Measurements from ENCODE around the gene SMIM1.
"Not testable (repeated sequence)": the region's sequence is repeated elsewhere in the genome, so short reads cannot be mapped to it uniquely, and the experiment has no call there.

SMIM1 gene

GRCh38 chr1:3748316-3748900 is 24.1 kb upstream of the SMIM1 start:
- H3K4me1 ChIP-seq (ENCODE audit: control insufficient read depth, insufficient read depth, low read length) = peaks cover 11% of the 10 kb centered on the region
- H3K27me3 ChIP-seq (ENCODE audit: control insufficient read depth, insufficient read depth, low read length); H3K9me3 ChIP-seq (ENCODE audit: control insufficient read depth, low read length); H3K36me3 ChIP-seq (ENCODE audit: control insufficient read depth, insufficient read depth, low read length); H3K9ac ChIP-seq (ENCODE audit: low read length); H3K4me3 ChIP-seq (ENCODE audit: low read length): not testable (repeated sequence)

- H3K4me3 ChIP-seq (ENCODE audit: low read length) = no peak overlapping the region
These were observed 23.0 kb upstream of the SMIM1 start for GRCh38 chr1:3749512-3749911.

DNA sequence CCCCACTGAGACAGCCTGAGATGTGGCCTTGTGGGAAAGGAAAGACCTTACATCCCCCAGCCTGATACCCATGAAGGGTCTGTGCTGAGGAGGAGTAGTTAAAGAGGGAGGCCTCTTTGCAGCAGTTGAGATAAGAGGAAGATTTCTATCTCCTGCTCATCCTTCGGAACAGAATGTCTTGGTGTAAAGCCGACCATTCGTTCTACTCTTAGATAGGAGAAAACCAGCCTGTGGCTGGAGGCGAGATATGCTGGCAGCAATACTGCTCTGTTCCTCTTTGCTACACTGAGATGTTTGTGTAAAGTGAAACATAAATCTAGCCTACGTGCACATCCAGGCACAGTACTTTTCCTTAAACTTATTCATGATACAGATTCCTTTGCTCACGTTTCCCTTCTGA is 21.8 kb upstream of the SMIM1 start:
- no peaks in the 10 kb centered on the region for H3K27me3 ChIP-seq (ENCODE audit: control insufficient read depth, insufficient read depth, low read length)
- no peaks in the 10 kb centered on the region for H3K9me3 ChIP-seq (ENCODE audit: control insufficient read depth, low read length)
- no peak overlapping the region for H3K4me3 ChIP-seq (ENCODE audit: low read length)
- H3K4me1 ChIP-seq (ENCODE audit: control insufficient read depth, insufficient read depth, low read length) = peaks cover 11% of the 10 kb centered on the region
- H3K36me3 ChIP-seq (ENCODE audit: control insufficient read depth, insufficient read depth, low read length) = no peaks in the 10 kb centered on the region
- no peak overlapping the region for H3K9ac ChIP-seq (ENCODE audit: low read length)

More at GRCh38 chr1:3749512-3749911, 23.0 kb upstream of the SMIM1 start:
- Histone ChIP-seq H3K36me3 (ENCODE audit: control insufficient read depth, insufficient read depth, low read length) (no peaks in the 10 kb centered on the region), H3K27me3 (ENCODE audit: control insufficient read depth, insufficient read depth, low read length) (no peaks in the 10 kb centered on the region), H3K9me3 (ENCODE audit: control insufficient read depth, low read length) (no peaks in the 10 kb centered on the region), H3K4me1 (ENCODE audit: control insufficient read depth, insufficient read depth, low read length) (peaks cover 11% of the 10 kb centered on the region), H3K9ac (ENCODE audit: low read length) (no peak overlapping the region)

DNA sequence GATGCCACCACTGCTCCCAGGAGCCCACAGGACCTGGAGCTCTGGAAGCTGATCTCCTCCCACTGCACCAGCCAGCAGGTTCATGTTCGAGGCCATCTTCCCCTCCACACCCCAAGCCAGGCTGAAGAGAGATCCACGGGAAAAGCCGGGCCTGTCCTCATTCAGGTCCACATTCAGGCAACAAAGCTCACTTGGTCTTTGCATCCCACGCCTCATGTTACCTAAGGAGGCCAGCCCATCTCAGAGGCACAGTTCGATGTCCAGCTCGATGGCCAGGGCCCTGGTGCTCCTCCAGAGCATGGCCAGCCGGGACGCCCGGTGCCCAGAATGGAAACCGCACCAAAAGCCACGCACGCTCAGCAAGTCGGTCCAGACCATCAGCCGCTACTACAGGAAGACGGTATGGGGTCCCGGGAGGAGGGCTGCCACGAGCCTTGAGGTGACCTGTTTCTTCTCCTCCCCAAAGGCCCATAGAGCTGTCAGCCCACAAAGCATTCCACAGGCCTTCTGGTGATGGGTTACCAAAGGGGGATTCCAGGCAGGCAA is 20.1 kb upstream of the SMIM1 start, which contains the start of gene CCDC27:
Gene CCDC27, plus strand, starts transcription at position 51 of the 546 bp plus-strand sequence. Its CDS starts 32 bp downstream, at position 83.
- no peaks in the 10 kb centered on the region for H3K9me3 ChIP-seq (ENCODE audit: control insufficient read depth, low read length)
- no peak within 1 kb of the TSS for H3K9ac ChIP-seq (ENCODE audit: low read length)
- H3K36me3 ChIP-seq (ENCODE audit: control insufficient read depth, insufficient read depth, low read length) = no peaks in the 10 kb centered on the region
- H3K27me3 ChIP-seq (ENCODE audit: control insufficient read depth, insufficient read depth, low read length) = no peaks in the 10 kb centered on the region
- peaks cover 6% of the 10 kb centered on the region for H3K4me1 ChIP-seq (ENCODE audit: control insufficient read depth, insufficient read depth, low read length)
- H3K4me3 ChIP-seq (ENCODE audit: low read length) = no peak within 1 kb of the TSS

DNA sequence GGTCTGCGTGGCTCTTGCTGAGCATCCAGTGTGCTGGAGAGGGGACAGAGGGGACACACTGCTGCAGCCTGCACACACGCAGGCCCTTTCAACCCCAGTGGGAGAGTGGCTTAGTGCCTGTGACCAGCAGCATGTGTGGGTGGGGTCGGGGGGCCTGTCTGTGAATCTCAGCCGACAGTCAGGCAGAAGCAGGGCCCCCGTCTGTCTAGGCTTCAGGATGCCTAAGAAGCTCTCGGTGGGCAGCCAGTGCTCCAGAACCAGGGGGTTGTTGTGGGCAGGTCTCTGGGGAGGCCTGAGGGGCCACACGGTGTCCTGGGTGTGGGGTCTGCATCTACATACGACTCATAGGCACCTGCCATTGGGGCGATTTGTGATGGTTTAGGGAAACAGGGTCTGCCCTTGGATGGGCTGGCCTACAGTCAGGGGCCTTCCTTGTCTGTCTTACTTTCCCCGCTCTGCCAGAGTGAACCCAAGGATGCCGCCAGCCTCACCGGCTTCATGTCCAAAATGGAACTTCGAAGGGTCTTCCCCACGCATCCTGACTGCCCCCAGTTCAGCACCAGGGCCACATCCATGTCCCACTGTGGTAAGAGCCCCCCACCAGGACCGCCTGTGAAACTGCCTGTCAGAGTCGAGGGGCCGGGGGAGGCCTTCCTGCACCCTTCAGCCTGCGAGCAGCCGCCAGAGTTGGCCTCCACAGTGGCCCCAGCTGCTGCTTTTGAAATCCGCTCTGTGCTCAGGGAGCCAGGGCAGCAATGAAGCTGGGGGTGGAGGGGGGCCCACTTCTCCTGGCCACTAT is 18.7 kb upstream of the SMIM1 start:
- Histone ChIP-seq H3K4me1 (ENCODE audit: control insufficient read depth, insufficient read depth, low read length) (no peaks in the 10 kb centered on the region), H3K27me3 (ENCODE audit: control insufficient read depth, insufficient read depth, low read length) (no peaks in the 10 kb centered on the region), H3K9me3 (ENCODE audit: control insufficient read depth, low read length) (no peaks in the 10 kb centered on the region), H3K4me3 (ENCODE audit: low read length) (no peak overlapping the region), H3K36me3 (ENCODE audit: control insufficient read depth, insufficient read depth, low read length) (no peaks in the 10 kb centered on the region), H3K9ac (ENCODE audit: low read length) (no peak overlapping the region)

GRCh38 chr1:3756394-3756793 is 16.2 kb upstream of the SMIM1 start:
- no peak overlapping the region for H3K4me3 ChIP-seq (ENCODE audit: low read length)
- H3K27me3 ChIP-seq (ENCODE audit: control insufficient read depth, insufficient read depth, low read length) = peaks cover 7% of the 10 kb centered on the region
- no peaks in the 10 kb centered on the region for H3K36me3 ChIP-seq (ENCODE audit: control insufficient read depth, insufficient read depth, low read length)
- H3K4me1 ChIP-seq (ENCODE audit: control insufficient read depth, insufficient read depth, low read length) = no peaks in the 10 kb centered on the region
- H3K9me3 ChIP-seq (ENCODE audit: control insufficient read depth, low read length) = no peaks in the 10 kb centered on the region
- H3K9ac ChIP-seq (ENCODE audit: low read length) = no peak overlapping the region

GRCh38 chr1:3759164-3759563 is 13.4 kb upstream of the SMIM1 start:
- H3K9ac ChIP-seq (ENCODE audit: low read length) = no peak overlapping the region
- H3K36me3 ChIP-seq (ENCODE audit: control insufficient read depth, insufficient read depth, low read length) = no peaks in the 10 kb centered on the region
- no peaks in the 10 kb centered on the region for H3K9me3 ChIP-seq (ENCODE audit: control insufficient read depth, low read length)
- no peaks in the 10 kb centered on the region for H3K4me1 ChIP-seq (ENCODE audit: control insufficient read depth, insufficient read depth, low read length)
- H3K4me3 ChIP-seq (ENCODE audit: low read length) = no peak overlapping the region
- peaks cover 9% of the 10 kb centered on the region for H3K27me3 ChIP-seq (ENCODE audit: control insufficient read depth, insufficient read depth, low read length)

- Histone ChIP-seq H3K9me3 (ENCODE audit: control insufficient read depth, low read length) (no peaks in the 10 kb centered on the region), H3K36me3 (ENCODE audit: control insufficient read depth, insufficient read depth, low read length) (no peaks in the 10 kb centered on the region), H3K9ac (ENCODE audit: low read length) (no peak overlapping the region), H3K27me3 (ENCODE audit: control insufficient read depth, insufficient read depth, low read length) (peaks cover 9% of the 10 kb centered on the region), H3K4me1 (ENCODE audit: control insufficient read depth, insufficient read depth, low read length) (no peaks in the 10 kb centered on the region), H3K4me3 (ENCODE audit: low read length) (no peak overlapping the region)
These were observed 12.8 kb upstream of the SMIM1 start for GRCh38 chr1:3759796-3760195.

- peaks cover 9% of the 10 kb centered on the region for H3K27me3 ChIP-seq (ENCODE audit: control insufficient read depth, insufficient read depth, low read length)
- H3K4me1 ChIP-seq (ENCODE audit: control insufficient read depth, insufficient read depth, low read length) = no peaks in the 10 kb centered on the region
- H3K9me3 ChIP-seq (ENCODE audit: control insufficient read depth, low read length) = no peaks in the 10 kb centered on the region
- H3K9ac ChIP-seq (ENCODE audit: low read length) = no peak overlapping the region
- H3K36me3 ChIP-seq (ENCODE audit: control insufficient read depth, insufficient read depth, low read length) = no peaks in the 10 kb centered on the region
- H3K4me3 ChIP-seq (ENCODE audit: low read length) = no peak overlapping the region
These were observed 11.1 kb upstream of the SMIM1 start for GRCh38 chr1:3761296-3762010.

DNA sequence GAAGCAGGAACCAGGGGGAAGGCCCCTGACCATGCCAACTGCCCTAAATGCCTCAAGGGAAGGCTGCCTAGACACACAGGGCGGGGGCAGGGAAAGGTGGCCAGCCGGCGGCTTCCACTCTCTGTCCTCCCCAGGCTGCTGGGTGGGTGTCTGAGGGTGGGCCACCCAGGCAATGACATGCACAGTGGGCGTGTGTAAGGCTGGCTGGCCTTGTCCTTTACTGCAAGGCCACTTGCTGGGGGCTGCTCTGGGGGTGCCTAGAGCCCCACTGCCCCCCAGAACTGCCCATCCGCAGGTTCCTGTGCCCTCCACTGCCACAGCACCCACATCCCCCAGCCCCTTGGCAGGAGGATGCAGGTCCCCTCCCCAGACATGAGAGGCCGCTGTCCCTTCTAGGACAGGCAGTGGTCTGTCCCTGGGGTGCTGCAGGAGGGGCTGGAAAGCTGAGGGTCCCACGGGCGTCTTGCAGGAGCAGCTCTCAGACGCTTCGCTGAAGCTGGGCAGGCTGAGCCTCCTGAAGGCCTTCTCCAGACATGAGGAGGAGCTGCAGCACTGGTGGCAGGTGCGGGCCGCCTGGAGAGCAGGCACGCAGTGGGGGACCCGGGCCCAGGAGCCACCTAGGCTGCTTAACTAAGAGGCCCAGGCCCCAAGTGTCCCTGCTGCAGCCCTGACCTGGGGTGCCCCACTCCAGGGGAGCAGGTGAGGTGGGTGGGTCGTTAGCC is 10.2 kb upstream of the SMIM1 start:
- no peaks in the 10 kb centered on the region for H3K36me3 ChIP-seq (ENCODE audit: control insufficient read depth, insufficient read depth, low read length)
- peaks cover 9% of the 10 kb centered on the region for H3K27me3 ChIP-seq (ENCODE audit: control insufficient read depth, insufficient read depth, low read length)
- no peaks in the 10 kb centered on the region for H3K9me3 ChIP-seq (ENCODE audit: control insufficient read depth, low read length)
- no peak overlapping the region for H3K9ac ChIP-seq (ENCODE audit: low read length)
- no peaks in the 10 kb centered on the region for H3K4me1 ChIP-seq (ENCODE audit: control insufficient read depth, insufficient read depth, low read length)
- H3K4me3 ChIP-seq (ENCODE audit: low read length) = no peak overlapping the region

DNA sequence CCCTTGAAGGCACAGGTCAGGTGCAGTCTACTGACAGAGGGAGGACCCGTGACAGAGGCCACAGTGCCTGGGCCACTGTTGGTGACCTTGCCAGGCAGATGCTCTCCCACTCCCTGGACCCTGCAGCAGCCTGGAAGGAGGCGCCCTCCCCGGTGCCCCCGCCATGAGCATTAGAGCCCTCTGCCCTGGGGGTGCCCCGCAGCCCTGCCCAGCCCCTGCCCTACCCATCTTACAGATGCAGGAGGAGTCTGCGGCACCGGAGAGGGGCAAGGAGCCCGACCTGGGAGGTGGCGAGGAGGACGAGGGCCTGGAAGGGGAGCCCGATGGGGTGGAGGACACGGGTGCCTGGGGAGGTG is 9.7 kb upstream of the SMIM1 start:
- H3K4me1 ChIP-seq (ENCODE audit: control insufficient read depth, insufficient read depth, low read length) = no peaks in the 10 kb centered on the region
- no peaks in the 10 kb centered on the region for H3K36me3 ChIP-seq (ENCODE audit: control insufficient read depth, insufficient read depth, low read length)
- no peaks in the 10 kb centered on the region for H3K9me3 ChIP-seq (ENCODE audit: control insufficient read depth, low read length)
- peaks cover 9% of the 10 kb centered on the region for H3K27me3 ChIP-seq (ENCODE audit: control insufficient read depth, insufficient read depth, low read length)
- H3K9ac ChIP-seq (ENCODE audit: low read length) = no peak overlapping the region
- H3K4me3 ChIP-seq (ENCODE audit: low read length) = no peak overlapping the region

All from mucosa of stomach (tissue), 1 donor.